GM13976 (cell line): ENCODE measurements around the gene RYR1.

Experiments used
- DNase-seq: peaks from one replicate; pipeline ENCODE4 v3.0.0; 2012; ENCODE audit warnings: low spot score
- in situ Hi-C: fragments of 300-500 bp; cut with MboI; formaldehyde crosslinking; loops from one replicate; pipeline ENCODE4 v1.12.0; 2022; ENCODE audit warnings: low sequenced_read_pairs, mixed read lengths, inconsistent platforms; ENCODE audit not compliant: unreplicated experiment
- TF ChIP-seq, protein P1 (sequence below): IDR thresholded peaks from 2 replicates; pipeline ENCODE4 v1.5.1; 2012; ENCODE audit warnings: borderline replicate concordance, mild to moderate bottlenecking; ENCODE audit not compliant: insufficient read depth; ENCODE audit errors: extremely low read depth, missing control alignments, control extremely low read depth

The RYR1 gene

DNA sequence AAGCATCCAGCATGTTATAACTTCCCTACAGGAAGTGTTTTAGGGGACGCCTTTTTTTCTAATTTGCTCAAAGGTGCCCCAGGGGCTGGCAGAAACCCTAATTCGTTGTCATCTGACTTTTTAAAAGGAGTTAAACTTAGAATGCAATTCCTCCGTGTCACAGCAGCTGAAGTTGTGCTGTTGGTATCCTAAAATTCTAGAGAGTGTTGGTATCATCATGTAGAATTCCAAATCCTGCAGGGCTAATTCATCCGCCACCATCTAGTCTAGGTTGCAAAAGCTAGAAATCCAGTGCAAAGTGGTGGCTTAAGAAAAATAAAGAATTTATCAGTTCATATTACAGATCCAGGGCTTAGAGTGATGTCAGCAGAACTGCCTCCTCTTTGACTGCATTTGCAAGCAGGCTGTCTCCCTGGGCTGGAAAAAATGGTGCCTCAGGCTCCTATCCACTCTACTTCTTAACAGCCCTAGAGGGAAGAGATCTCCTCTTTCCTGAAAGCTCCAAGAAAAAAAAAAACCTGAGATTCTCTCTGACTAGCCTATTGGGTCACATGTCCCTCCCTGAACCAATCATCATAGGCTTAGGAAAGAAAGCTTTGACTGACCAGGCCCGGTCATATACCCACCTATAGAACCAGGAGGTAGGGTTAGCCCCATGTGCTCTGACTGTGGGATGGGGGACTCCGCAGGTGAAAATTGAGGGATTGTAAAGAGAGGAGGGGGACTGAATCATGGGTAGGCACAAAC is 111.3 kb downstream of the RYR1 start:
- DNase-seq, result no peak
- TF ChIP-seq, protein P1, sequence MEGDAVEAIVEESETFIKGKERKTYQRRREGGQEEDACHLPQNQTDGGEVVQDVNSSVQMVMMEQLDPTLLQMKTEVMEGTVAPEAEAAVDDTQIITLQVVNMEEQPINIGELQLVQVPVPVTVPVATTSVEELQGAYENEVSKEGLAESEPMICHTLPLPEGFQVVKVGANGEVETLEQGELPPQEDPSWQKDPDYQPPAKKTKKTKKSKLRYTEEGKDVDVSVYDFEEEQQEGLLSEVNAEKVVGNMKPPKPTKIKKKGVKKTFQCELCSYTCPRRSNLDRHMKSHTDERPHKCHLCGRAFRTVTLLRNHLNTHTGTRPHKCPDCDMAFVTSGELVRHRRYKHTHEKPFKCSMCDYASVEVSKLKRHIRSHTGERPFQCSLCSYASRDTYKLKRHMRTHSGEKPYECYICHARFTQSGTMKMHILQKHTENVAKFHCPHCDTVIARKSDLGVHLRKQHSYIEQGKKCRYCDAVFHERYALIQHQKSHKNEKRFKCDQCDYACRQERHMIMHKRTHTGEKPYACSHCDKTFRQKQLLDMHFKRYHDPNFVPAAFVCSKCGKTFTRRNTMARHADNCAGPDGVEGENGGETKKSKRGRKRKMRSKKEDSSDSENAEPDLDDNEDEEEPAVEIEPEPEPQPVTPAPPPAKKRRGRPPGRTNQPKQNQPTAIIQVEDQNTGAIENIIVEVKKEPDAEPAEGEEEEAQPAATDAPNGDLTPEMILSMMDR, result no peak
- in situ Hi-C loops, result no loop called here

DNA sequence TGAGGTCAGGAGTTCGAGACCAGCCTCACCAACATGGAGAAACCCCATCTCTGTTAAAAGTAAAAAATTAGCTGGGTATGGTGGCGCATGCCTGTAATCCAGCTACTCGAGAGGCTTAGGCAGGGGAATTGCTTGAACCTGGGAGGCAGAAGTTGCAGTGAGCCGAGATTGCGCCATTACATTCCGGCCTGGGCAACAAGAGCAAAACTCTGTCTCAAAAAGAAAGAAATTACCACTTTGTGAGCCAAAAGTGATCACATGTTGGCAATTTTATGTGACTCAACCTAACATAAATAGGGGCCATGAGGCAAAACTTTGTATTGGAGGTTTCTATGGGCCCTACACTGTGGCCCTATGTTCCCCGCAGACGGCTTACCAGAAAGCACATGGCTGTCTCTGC is 112.1 kb downstream of the RYR1 start:
- in situ Hi-C loops, result no loop called here
- no peak for DNase-seq
- TF ChIP-seq, protein P1, result no peak

DNA sequence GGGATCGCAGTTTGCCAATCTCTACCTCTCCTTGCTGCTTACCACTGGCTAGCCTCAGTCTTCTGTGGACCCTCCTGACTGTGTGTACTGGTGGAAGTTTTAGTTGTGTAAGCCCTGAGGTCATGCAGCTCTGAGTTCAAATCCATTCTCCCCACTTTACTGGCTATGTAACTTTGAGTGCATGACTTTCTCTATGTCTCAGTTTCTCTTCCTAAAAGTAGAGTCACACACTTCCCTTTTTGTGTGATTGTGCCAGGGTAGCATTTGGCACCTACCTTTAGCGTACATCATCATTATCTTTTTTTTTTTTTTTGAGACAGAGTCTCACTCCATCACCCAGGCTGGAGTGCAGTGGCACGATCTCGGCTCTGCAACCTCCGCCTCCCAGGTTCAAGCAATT is 113.9 kb downstream of the RYR1 start:
- in situ Hi-C loops, result no loop called here
- TF ChIP-seq, protein P1, result no peak
- no peak for DNase-seq

DNA sequence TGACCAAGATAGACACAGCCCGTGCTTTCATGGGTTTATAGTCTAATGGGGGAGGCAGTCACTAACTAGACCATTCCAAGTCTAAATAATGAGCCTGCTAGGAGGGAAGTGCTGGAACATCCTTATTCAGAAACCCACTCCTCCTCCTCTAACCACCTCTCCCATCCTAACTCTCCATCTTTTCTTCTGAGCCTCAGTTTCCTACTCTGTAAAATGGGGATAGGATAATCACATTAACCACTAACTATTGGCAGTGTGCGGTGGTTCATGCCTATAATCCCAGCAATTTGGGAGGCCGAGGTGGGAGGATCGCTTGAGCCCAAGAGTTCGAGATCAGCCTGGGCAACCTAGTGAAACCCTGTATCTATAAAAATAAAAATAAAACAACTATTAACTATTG is 115.6 kb downstream of the RYR1 start:
- DNase-seq, result no peak
- in situ Hi-C loops, result no loop called here
- TF ChIP-seq, protein P1, result no peak

DNA sequence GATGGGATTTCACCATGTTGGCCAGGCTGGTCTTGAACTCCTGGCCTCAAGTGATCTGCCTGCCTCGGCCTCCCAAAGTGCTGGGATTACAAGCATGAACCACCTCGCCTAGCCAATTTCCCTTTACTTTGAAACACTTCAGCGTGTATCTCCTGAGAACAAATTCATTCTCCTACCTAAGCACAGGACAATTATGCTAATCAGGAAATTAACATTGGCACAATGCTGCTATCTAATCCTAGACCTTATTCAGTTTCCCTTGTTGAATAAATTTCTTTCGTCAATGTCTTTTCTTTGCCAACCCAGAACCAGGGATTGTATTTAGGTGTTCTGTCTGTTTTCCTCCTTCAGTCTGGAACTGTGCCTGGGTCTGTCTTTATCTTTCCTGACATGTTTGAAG is 116.5 kb downstream of the RYR1 start:
- TF ChIP-seq, protein P1, result no peak
- in situ Hi-C loops, result loop anchor here (5.0 kb wide), 1 partner anchor 87 kb away; no protein-coding TSS in a partner anchor
- DNase-seq, result no peak

DNA sequence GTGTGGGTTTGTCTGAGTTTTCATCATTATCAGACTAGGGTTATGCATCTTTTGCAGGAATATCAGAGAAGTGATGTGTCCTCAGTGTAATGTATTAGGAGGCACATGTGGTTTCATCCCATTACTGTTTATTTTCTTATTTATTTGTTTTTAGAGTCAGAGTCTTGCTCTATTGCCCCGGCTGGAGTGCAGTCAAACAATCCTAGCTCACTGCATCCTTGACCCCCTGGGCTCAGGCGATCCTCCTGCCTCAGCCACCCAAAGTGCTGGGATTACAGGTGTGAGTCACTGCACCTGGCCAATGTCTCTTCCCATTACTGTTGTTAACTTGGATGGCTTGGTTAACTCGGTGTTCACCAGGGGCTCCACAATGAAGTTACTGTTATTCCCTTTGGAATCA is 116.9 kb downstream of the RYR1 start:
- in situ Hi-C loops, result loop anchor here (5.0 kb wide), 1 partner anchor 87 kb away; no protein-coding TSS in a partner anchor
- TF ChIP-seq, protein P1, result no peak

More for the DNA sequence above, 116.9 kb downstream of the RYR1 start:
- DNase-seq, result no peak
